Activated naive CD8-positive, alpha-beta T cell treated with anti-CD3 and anti-CD28 coated beads, Interleukin-2, amount 50 U/mL, for 24 hours (primary cell): ENCODE results near the gene BEST4.
"Not testable (repeated sequence)": the region's sequence is repeated elsewhere in the genome, so short reads cannot be mapped to it uniquely, and the experiment has no call there.

ENCODE experiments used
- ATAC-seq: fragments of 150-1000 bp; cut with Tn5 transposase; one replicate; pipeline ENCODE4 v1.10.0; 2021
- DNase-seq: peaks from one replicate; pipeline ENCODE4 v3.0.0; 2021
- H3K27ac Mint-ChIP-seq: one replicate; pipeline ENCODE4 v1.8.0; 2021; ENCODE audit warnings: mild to moderate bottlenecking, mixed read lengths
- H3K27me3 Mint-ChIP-seq: one replicate; pipeline ENCODE4 v1.8.0; 2021; ENCODE audit warnings: mixed read lengths
- H3K36me3 Mint-ChIP-seq: one replicate; pipeline ENCODE4 v1.8.0; 2021; ENCODE audit warnings: low read depth, mixed read lengths
- H3K4me1 Mint-ChIP-seq: one replicate; pipeline ENCODE4 v1.8.0; 2021; ENCODE audit warnings: mixed read lengths
- H3K4me3 Mint-ChIP-seq: one replicate; pipeline ENCODE4 v1.8.0; 2021; ENCODE audit warnings: mild to moderate bottlenecking, moderate library complexity, mixed read lengths
- H3K9me3 Mint-ChIP-seq: one replicate; pipeline ENCODE4 v1.8.0; 2021; ENCODE audit warnings: mixed read lengths

The BEST4 gene

DNA sequence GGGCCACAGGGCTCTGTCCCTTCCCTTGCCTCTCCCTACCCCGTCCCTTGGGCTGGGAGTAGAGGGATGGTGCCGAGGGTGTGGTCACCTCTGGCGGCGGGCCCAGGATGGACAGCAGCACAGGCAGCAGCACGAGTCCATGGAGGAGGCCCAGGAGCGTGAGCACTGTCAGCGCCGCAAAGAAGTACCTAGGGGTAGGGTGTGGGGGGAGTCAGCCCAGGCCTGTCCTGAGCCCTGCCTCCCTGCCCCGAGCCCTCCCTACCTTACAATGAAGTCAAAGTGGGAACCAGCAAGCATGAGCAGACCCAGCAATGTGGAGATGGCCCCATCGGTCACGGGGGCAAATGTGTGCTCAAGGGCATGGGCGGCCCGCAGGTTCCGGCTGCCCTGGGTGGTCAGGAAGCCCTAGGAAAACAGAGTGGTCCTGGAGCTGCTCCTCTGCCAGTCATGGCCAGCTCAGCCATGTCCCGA lies 35.0 kb upstream of the BEST4 start:
- Mint-ChIP-seq H3K4me1 (peaks cover 27% of the 10 kb centered on the region), H3K9me3 (no peaks in the 10 kb centered on the region), H3K27ac (no peak overlapping the region), H3K27me3 (no peaks in the 10 kb centered on the region), H3K36me3 (no peaks in the 10 kb centered on the region), H3K4me3 (no peak overlapping the region)
- DNase-seq (no peak), ATAC-seq (no peak)

DNA sequence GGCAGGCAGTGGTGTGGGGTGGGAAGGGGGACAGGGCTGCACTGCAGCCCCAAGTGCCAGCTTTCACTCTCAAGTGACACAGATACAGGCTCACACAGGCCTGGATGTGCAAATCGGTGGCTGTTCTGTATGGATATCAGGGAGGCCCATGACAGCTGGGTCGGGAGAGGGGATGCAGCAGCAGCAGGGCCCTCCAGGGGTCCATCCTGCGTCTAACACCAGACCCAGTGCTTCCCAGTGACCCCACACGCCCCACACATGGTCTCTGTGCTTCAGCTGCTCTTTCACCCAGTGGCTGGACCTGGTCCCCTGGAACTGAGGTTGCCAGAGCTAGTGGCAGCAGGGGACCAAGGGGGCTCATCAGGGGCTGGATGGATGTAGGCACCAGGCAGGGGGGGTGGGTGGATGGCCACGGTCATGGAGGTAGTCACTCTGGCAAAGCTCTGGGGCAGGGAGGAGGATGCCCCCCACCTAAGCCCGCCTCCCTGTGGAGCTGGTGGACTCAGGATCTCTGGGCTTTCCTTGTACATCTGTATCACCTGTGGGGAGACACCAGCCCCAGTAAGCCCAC lies 34.2 kb upstream of the BEST4 start:
- ATAC-seq (no peak), DNase-seq (no peak)
- H3K4me3 Mint-ChIP-seq, result no peak overlapping the region

DNA sequence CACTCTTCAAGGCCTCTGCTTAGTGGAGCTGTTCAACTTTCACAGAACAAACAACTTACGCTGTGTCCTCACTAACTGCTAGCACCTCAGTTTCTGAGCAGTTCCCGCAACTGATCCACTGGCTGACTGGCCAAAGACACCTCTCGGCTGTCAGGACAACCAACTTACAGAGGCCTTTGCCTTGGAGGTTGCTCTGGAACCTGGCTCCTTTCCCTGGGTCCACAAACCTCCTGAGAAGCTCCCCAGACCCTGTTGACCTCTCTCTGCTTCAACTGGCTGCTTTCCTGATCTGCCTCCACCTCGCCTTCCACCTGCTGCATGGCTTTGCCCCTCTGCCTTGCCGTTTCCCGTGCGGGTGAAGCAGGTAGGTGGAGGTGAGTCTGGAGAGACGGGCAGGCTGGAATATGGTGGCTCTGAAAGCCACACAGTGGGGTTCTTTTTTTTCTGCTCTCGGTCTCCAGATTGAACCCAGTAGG lies 33.3 kb upstream of the BEST4 start:
- Mint-ChIP-seq H3K36me3 (peaks cover 5% of the 10 kb centered on the region), H3K27me3 (no peaks in the 10 kb centered on the region), H3K9me3 (no peaks in the 10 kb centered on the region), H3K27ac (peak overlapping the region; percentile 100), H3K4me1 (peaks cover 35% of the 10 kb centered on the region), H3K4me3 (peak overlapping the region; percentile 86)
- no peak for DNase-seq
- ATAC-seq, result no peak

More for the DNA sequence above, 34.2 kb upstream of the BEST4 start:
- H3K4me1 Mint-ChIP-seq, result peaks cover 34% of the 10 kb centered on the region
- no peak overlapping the region for H3K27ac Mint-ChIP-seq
- H3K36me3 Mint-ChIP-seq, result peaks cover 2% of the 10 kb centered on the region
- no peaks in the 10 kb centered on the region for H3K9me3 Mint-ChIP-seq
- no peaks in the 10 kb centered on the region for H3K27me3 Mint-ChIP-seq

DNA sequence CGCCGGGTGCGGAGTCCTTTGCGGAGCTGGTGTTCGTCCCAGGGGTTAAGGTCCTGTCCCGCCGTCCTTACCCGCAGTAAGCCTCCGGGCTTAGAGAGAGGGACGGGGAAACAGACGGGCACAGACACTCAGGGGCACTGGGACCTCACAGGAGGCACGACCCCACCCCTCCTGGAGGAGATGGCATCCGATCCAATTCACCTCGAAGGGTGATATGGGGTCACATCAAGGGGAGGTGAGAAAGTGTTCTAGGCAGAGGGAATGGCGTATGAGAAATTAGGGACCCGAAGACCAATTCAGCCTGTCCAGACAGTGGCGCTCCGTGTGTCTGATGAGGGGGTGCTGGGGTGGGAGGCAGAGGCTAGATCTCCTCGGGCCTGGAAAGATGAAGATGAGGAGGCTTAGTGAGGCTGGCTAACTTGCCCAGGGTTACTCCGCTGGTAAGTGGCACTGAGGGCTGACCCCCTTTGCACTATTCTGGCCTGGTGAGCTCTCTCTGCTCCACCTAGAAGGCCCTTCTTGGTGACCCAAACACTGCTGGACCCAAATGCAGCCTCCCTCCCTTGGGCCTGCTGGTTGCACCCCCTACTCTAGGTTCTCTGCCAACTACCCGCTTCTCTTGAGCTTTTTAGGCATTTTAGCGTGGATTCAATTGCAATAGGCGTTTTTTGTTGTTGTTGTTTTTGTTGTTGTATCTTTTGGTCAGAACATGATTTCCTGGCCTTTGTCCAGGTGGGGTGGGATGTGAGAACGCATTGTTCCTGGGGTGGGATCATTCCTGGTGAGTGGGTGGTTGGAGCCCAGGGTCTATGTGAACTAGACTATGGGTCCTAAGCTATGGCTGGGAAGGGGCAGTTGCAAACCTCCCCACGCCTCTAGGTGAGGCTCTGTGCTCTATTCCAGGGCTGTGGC lies 32.6 kb upstream of the BEST4 start:
- no peaks in the 10 kb centered on the region for H3K27me3 Mint-ChIP-seq
- no peaks in the 10 kb centered on the region for H3K9me3 Mint-ChIP-seq
- peak overlapping the region; percentile 86 for H3K4me3 Mint-ChIP-seq
- H3K36me3 Mint-ChIP-seq, result peaks cover 8% of the 10 kb centered on the region
- H3K4me1 Mint-ChIP-seq, result peaks cover 36% of the 10 kb centered on the region
- no peak for ATAC-seq
- DNase-seq, result no peak
- peak overlapping the region; percentile 100 for H3K27ac Mint-ChIP-seq

DNA sequence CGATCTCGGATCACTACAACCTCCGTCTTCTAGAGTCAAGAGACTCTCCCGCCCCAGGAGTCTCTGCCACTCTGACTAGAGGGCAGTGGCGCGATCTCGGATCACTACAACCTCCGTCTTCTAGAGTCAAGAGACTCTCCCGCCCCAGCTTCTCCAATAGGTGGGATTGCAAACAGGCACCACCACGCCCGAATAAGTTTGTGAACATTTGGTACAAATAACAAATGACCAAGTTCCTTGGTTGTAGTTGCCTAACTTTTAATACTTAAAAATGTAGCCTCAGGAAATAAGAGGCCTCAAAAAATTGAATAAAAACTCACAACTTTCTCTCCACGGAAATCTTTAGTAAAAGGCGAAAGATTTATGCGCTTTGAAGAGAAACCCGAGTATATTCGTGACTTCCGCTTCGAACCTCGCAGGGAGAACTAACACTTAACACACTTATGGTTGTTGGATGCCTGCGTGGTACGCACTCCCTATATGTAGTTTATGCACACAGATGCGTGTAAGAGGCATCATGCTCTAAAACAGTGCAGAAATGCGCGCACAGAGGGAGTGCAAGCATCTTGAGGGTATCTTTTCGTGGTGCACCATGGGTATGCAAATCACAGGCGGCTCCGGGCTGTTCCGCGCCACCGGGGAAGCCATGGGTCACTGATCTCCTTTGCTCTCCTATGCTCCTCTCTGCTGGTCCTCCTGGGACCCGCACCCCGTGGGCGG lies 31.8 kb upstream of the BEST4 start:
- Mint-ChIP-seq H3K27me3 (no peaks in the 10 kb centered on the region), H3K4me1 (peaks cover 44% of the 10 kb centered on the region)

DNA sequence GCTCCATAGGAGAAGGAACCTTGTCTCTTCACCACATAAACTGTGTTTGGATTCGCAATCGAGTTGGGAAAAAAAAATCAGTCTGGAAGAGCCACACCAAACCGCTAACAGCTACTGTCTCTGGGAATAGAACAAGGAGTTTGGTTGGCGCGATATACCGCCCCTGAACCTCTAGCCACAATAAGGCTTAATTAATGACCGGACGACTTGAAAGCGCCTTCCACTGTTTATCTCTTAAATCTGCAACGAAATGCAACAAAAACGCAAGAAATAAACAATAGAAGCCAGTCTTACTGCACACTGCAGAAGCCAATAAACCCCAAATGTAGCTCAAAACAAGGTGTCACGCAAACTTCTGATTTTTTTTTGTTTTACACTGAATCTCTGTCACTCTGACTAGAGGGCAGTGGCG lies 31.2 kb upstream of the BEST4 start:
- peak overlapping the region; percentile 86 for H3K4me3 Mint-ChIP-seq
- H3K4me1 Mint-ChIP-seq, result peaks cover 50% of the 10 kb centered on the region
- no peaks in the 10 kb centered on the region for H3K27me3 Mint-ChIP-seq
- no peak for DNase-seq
- peak overlapping the region; percentile 100 for H3K27ac Mint-ChIP-seq
- peaks cover 17% of the 10 kb centered on the region for H3K36me3 Mint-ChIP-seq
- no peak for ATAC-seq
- H3K9me3 Mint-ChIP-seq, result no peaks in the 10 kb centered on the region

More for the DNA sequence above, 31.8 kb upstream of the BEST4 start:
- Mint-ChIP-seq H3K36me3 (peaks cover 16% of the 10 kb centered on the region), H3K9me3 (no peaks in the 10 kb centered on the region), H3K27ac (peak overlapping the region; percentile 100), H3K4me3 (peak overlapping the region; percentile 86)
- peak; percentile 82 for DNase-seq
- peak; percentile 97 for ATAC-seq

DNA sequence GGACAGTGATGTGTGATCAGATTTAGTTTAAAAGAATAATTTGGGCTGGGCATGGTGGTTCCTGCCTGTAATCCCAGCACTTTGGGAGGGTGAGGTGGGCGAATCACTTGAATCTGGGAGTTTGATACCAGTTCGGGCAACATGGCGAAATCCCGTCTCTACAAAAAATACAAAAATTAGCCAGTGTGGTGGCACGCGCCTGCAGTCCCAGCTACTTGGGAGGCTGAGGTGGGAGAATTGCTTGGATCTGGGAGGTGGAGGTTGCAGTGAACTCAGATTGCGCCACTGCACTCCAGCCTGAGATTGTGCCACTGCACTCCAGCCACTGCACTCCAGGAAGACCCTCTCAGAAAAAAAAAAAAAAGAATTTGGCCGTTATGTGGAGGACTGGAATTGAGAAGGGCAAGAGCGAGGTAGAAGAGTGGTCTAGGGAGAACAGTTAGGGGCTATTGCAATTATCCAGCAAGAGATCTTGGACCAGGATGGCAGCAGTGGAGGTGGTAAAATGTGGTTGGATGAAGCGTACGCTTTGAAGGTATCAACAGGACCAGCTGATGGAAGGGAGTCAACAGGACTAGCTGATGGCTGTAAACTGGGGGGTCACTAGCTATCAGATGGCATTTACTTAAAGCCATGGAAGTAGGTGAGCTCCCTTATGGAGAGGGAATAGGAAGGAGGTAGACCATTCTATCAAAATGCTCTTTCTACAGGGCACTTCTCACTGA lies 30.0 kb upstream of the BEST4 start:
- H3K9me3 Mint-ChIP-seq, result no peaks in the 10 kb centered on the region
- H3K27ac Mint-ChIP-seq, result peak overlapping the region; percentile 33
- H3K4me1 Mint-ChIP-seq, result peaks cover 57% of the 10 kb centered on the region
- ATAC-seq (no peak), DNase-seq (no peak)
- H3K27me3 Mint-ChIP-seq, result no peaks in the 10 kb centered on the region
- H3K4me3 Mint-ChIP-seq, result peak overlapping the region; percentile 37
- peaks cover 21% of the 10 kb centered on the region for H3K36me3 Mint-ChIP-seq

DNA sequence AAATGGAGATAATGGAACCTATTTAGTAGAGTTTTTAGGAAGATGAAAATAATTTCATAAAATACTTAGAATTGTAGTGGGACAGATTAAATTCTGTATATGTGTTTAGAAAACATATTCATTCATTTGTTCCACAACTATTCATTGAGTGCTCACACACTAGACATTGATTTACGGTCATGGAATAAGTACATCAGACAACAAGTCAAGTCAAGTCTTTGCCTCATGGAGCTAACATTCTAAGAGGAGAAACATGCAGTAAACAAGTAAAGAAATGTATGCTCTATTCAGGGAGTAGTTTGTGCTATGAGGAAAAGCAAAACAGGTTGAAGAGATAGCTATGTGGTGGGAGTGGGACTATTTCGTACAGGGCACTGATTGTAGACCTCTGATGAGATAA lies 29.3 kb upstream of the BEST4 start:
- H3K9me3 Mint-ChIP-seq, result no peaks in the 10 kb centered on the region
- H3K36me3 Mint-ChIP-seq, result peaks cover 21% of the 10 kb centered on the region
- H3K4me3 Mint-ChIP-seq, result peak overlapping the region; percentile 37
- no peaks in the 10 kb centered on the region for H3K27me3 Mint-ChIP-seq
- no peak for DNase-seq
- peak overlapping the region; percentile 57 for H3K27ac Mint-ChIP-seq
- ATAC-seq, result no peak
- peaks cover 63% of the 10 kb centered on the region for H3K4me1 Mint-ChIP-seq

DNA sequence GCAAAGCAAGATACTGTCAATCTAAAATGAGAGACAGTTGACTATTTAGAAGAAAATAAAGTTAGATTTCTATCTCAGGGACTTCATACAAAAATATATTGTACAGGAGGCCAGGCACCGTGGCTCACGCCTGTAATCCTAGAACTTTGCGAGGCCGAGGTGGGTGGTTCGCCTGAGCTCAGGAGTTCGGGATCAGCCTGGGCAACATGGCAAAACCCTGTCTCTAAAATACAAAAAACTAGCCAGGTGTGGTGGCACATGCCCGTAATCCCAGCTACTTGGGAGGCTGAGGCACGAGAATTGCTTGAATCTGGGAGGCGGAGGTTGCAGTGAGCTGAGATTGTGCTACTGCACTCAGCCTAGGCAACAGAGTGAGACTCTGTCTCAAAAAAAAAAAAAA lies 28.0 kb upstream of the BEST4 start:
- Mint-ChIP-seq H3K4me3 (peak overlapping the region; percentile 27), H3K4me1 (peaks cover 76% of the 10 kb centered on the region), H3K36me3 (peaks cover 26% of the 10 kb centered on the region)
- not testable (repeated sequence) for DNase-seq, H3K27me3 Mint-ChIP-seq, H3K9me3 Mint-ChIP-seq, H3K27ac Mint-ChIP-seq, ATAC-seq

DNA sequence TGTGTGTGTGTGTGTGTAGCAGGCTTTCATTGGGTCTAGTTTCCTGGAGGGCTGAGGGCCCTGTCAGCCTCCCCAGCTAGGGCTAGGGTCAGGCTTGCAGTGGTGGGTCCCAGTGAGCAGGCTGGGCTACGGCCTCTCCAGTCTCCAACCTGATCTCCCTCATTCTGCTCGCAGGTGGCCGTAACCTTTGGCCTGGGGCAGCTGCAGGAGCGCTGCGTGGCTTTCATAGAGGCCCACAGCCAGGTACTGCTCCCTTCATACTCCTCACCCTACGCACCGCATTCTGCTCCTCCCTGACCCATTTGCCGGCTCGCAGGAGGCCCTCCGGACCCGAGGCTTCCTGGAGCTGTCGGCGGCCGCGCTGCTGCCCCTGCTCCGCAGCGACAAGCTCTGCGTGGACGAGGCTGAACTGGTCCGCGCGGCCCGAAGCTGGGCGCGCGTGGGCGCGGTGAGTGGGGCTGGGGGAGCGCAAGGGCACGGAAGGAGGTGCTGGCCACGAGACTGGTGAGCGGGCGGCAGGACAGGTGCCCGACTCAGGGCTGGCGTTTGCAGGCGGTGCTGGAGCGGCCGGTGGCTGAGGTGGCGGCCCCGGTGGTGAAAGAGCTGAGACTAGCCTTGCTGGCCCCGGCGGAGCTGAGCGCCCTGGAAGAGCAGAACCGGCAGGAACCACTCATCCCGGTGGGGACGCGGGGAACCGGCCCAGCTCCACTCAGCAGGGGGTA lies 25.0 kb upstream of the BEST4 start:
- DNase-seq, result no peak
- no peak overlapping the region for H3K27ac Mint-ChIP-seq
- ATAC-seq, result no peak
- H3K4me1 Mint-ChIP-seq, result peaks cover 79% of the 10 kb centered on the region
- peaks cover 34% of the 10 kb centered on the region for H3K36me3 Mint-ChIP-seq
- H3K9me3 Mint-ChIP-seq, result no peaks in the 10 kb centered on the region
- H3K4me3 Mint-ChIP-seq, result no peak overlapping the region
- H3K27me3 Mint-ChIP-seq, result no peaks in the 10 kb centered on the region

DNA sequence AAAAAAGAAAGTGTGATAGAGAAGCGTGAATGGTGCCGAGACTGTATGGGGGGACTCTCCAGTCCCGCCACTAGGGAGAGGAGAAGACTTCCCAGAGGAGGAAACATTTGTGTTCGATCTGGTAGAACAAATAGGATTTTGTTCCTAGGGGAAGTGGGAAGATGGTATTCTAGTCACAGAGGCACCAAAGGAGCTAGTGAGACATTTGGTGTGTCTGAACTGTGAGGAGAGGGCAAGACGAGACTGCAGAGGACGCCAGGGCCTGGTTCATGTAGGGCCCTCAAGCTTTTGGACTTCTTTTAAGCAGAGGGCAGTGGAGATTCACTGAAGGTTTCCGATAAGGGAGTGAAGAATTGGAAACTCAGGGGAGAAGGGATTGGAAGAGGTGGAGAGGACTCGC lies 23.3 kb upstream of the BEST4 start:
- Mint-ChIP-seq H3K27ac (peak overlapping the region; percentile 100), H3K36me3 (peaks cover 36% of the 10 kb centered on the region), H3K4me1 (peaks cover 87% of the 10 kb centered on the region), H3K4me3 (peak overlapping the region; percentile 82), H3K9me3 (no peaks in the 10 kb centered on the region), H3K27me3 (no peaks in the 10 kb centered on the region)
- no peak for DNase-seq
- no peak for ATAC-seq

DNA sequence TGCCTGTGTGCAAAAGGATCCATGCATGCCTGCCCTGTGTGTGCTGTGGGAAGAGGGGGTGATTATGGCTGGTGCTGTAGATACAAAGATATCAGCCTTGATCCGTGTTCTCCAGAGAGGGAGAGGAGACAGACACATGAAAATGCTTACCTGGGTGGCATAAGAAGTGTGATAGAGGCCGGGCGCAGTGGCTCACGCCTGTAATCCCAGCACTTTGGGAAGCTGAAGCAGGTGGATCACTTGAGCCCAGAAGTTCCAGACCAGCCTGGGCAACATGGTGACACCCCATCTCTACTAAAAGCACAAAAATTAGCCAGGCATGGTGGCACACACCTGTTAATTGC lies 22.8 kb upstream of the BEST4 start:
- peaks cover 89% of the 10 kb centered on the region for H3K4me1 Mint-ChIP-seq
- H3K27ac Mint-ChIP-seq, result peak overlapping the region; percentile 100
- not testable (repeated sequence) for H3K27me3 Mint-ChIP-seq, ATAC-seq, H3K9me3 Mint-ChIP-seq, DNase-seq
- peak overlapping the region; percentile 82 for H3K4me3 Mint-ChIP-seq
- peaks cover 35% of the 10 kb centered on the region for H3K36me3 Mint-ChIP-seq

DNA sequence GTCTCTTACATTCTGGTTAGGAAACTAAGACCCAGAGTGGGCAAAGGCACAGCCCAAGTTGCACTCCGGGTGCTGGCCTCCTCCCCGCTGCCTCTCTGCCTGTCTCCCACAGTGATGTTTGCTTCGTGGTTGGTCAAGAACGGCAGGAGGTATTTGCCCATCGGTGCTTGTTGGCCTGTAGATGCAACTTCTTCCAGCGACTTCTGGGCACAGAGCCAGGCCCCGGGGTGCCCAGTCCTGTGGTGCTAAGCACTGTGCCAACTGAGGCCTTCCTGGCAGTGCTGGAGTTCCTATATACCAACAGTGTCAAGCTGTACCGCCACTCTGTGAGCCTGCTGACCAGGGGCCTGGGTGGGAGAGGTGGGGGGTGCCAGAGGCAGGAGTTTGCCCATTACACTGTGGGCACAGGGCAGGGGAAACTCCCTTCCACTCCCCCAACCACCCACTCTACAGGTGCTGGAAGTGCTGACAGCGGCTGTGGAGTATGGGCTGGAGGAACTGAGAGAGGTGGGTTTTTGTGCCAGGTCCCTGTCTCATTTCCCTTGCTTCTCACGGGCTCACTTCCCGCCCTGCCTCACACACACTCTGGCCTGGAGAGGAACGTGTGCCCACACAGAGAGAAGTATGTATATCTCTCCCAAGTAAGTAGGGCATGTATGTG lies 22.3 kb upstream of the BEST4 start:
- H3K27me3 Mint-ChIP-seq, result no peaks in the 10 kb centered on the region
- peaks cover 89% of the 10 kb centered on the region for H3K4me1 Mint-ChIP-seq
- H3K4me3 Mint-ChIP-seq, result peak overlapping the region; percentile 82
- ATAC-seq (no peak), DNase-seq (peak; percentile 50)
- peak overlapping the region; percentile 100 for H3K27ac Mint-ChIP-seq
- no peaks in the 10 kb centered on the region for H3K9me3 Mint-ChIP-seq
- H3K36me3 Mint-ChIP-seq, result peaks cover 33% of the 10 kb centered on the region
